IMR-90 (cell line): ENCODE measurements around the gene SLC16A7. TPM values are rescaled to one million over a fixed set of nuclear protein-coding genes. Genes with fewer than 3 reads are reported as not detected.

Experiments used
- ATAC-seq: fragments of 200-7000 bp; cut with Tn5 transposase; 2 replicates; pipeline ENCODE4 v1.9.1; 2020; ENCODE audit warnings: low read depth, mild to moderate bottlenecking, moderate library complexity
- BruUV-seq: library from RNA; stranded (reverse); fragments of 400-500 nt; replicated peaks from 2 replicates; lab custom pipeline; 2021; lab: Mats Ljungman, UMichigan
- CTCF ChIA-PET: fragments of 300-600 bp; formaldehyde crosslinking; extraction: SDS; loops from one replicate; lab custom pipeline; 2021; ENCODE audit warnings: antibody characterized with exemption; lab: Yijun Ruan, JAX
- POLR2A ChIA-PET: fragments of 300-600 bp; sonication (Branson Sonifier 250); formaldehyde crosslinking; loops from one replicate; lab custom pipeline; 2022; ENCODE audit warnings: antibody characterized with exemption; ENCODE audit not compliant: unreplicated experiment; lab: Charles Lee
- DNase-seq: peaks from one replicate; pipeline ENCODE4 v3.0.0; 2013
- H2AFZ ChIP-seq: replicated peaks from 2 replicates; pipeline ENCODE3; 2013; ENCODE audit warnings: low read length, mild to moderate bottlenecking; ENCODE audit not compliant: poor library complexity
- H2AK5ac ChIP-seq: 2 replicates; pipeline ENCODE4 v1.6.1; 2013; ENCODE audit warnings: low read depth, low read length, inconsistent platforms
- H2AK9ac ChIP-seq: replicated peaks from 2 replicates; pipeline ENCODE3; 2013; ENCODE audit warnings: mild to moderate bottlenecking, low read depth, low read length, moderate library complexity; ENCODE audit not compliant: poor library complexity
- H2BK120ac ChIP-seq: 2 replicates; pipeline ENCODE4 v1.6.1; 2013; ENCODE audit warnings: low read depth, low read length, inconsistent platforms
- H2BK15ac ChIP-seq: 3 replicates; pipeline ENCODE4 v1.6.1; 2013; ENCODE audit warnings: low read depth, low read length, inconsistent platforms
- H2BK20ac ChIP-seq: 2 replicates; pipeline ENCODE4 v1.6.1; 2013; ENCODE audit warnings: low read depth, mild to moderate bottlenecking, inconsistent platforms, low read length, moderate library complexity
- H2BK5ac ChIP-seq: 2 replicates; pipeline ENCODE4 v1.6.1; 2013; ENCODE audit warnings: mild to moderate bottlenecking, low read depth, low read length, inconsistent platforms; ENCODE audit not compliant: poor library complexity, severe bottlenecking
- H3K14ac ChIP-seq: replicated peaks from 2 replicates; pipeline ENCODE4 v1.6.1; 2013; ENCODE audit warnings: low read depth, low read length, inconsistent platforms
- H3K18ac ChIP-seq: 2 replicates; pipeline ENCODE4 v1.6.1; 2013; ENCODE audit warnings: low read depth, low read length, control low read depth
- H3K23ac ChIP-seq: 2 replicates; pipeline ENCODE4 v1.6.1; 2013; ENCODE audit warnings: low read depth, low read length, inconsistent platforms
- H3K27ac ChIP-seq: 2 replicates; pipeline ENCODE4 v1.5.1; 2013; ENCODE audit warnings: mild to moderate bottlenecking, control low read depth, low read length; ENCODE audit not compliant: insufficient read depth
- H3K27me3 ChIP-seq: 2 replicates; pipeline ENCODE4 v1.6.1; 2013; ENCODE audit warnings: low read length; ENCODE audit not compliant: control insufficient read depth, insufficient read depth
- H3K36me3 ChIP-seq: 2 replicates; pipeline ENCODE4 v1.6.1; 2013; ENCODE audit warnings: low read length, mixed read lengths; ENCODE audit not compliant: control insufficient read depth, insufficient read depth
- H3K4ac ChIP-seq: 2 replicates; pipeline ENCODE4 v1.6.1; 2013; ENCODE audit warnings: low read depth, low read length, inconsistent platforms
- H3K4me1 ChIP-seq: 2 replicates; pipeline ENCODE4 v1.6.1; 2013; ENCODE audit warnings: low read length, mixed read lengths; ENCODE audit not compliant: control insufficient read depth, insufficient read depth
- H3K4me2 ChIP-seq: 2 replicates; pipeline ENCODE4 v1.6.1; 2013; ENCODE audit warnings: low read depth, mild to moderate bottlenecking, control low read depth, low read length, moderate library complexity
- H3K4me3 ChIP-seq: 2 replicates; pipeline ENCODE4 v1.5.1; 2013; ENCODE audit warnings: low read depth, mild to moderate bottlenecking, control low read depth, low read length, moderate library complexity; ENCODE audit not compliant: insufficient read depth
- H3K56ac ChIP-seq: 2 replicates; pipeline ENCODE4 v1.6.1; 2013; ENCODE audit warnings: low read length, inconsistent platforms; ENCODE audit not compliant: insufficient read depth; ENCODE audit errors: extremely low read depth
- H3K79me1 ChIP-seq, 2 experiments: 2 replicates each; pipeline ENCODE4 v1.6.1; 2013; ENCODE audit warnings: low read length in 2 of 2, inconsistent platforms in 1 of 2, low read depth in 1 of 2
- H3K9ac ChIP-seq: 2 replicates; pipeline ENCODE4 v1.6.1; 2013; ENCODE audit warnings: low read depth, low read length, control low read depth
- H3K9me1 ChIP-seq: 2 replicates; pipeline ENCODE4 v1.6.1; 2013; ENCODE audit warnings: low read length, inconsistent platforms; ENCODE audit not compliant: insufficient read depth
- H3K9me3 ChIP-seq: 2 replicates; pipeline ENCODE4 v1.6.1; 2013; ENCODE audit warnings: low read length; ENCODE audit not compliant: control insufficient read depth, insufficient read depth
- H4K20me1 ChIP-seq: 2 replicates; pipeline ENCODE4 v1.6.1; 2013; ENCODE audit warnings: low read length, inconsistent platforms; ENCODE audit not compliant: insufficient read depth
- H4K5ac ChIP-seq: 2 replicates; pipeline ENCODE4 v1.6.1; 2013; ENCODE audit warnings: mild to moderate bottlenecking, low read depth, low read length, control low read depth
- H4K8ac ChIP-seq, 2 experiments: 2 replicates each; pipeline ENCODE4 v1.6.1; 2013; ENCODE audit warnings: low read depth in 2 of 2, low read length in 2 of 2, control low read depth in 1 of 2, inconsistent platforms in 1 of 2
- H4K91ac ChIP-seq: 2 replicates; pipeline ENCODE4 v1.6.1; 2013; ENCODE audit warnings: low read depth, low read length, inconsistent platforms; ENCODE audit not compliant: insufficient read depth
- CEBPB ChIP-seq: IDR thresholded peaks from 2 replicates; pipeline ENCODE4 v1.6.1; 2012; ENCODE audit warnings: low read depth, low read length, improper control_type of control experiment
- CHD1 ChIP-seq: IDR thresholded peaks from 2 replicates; pipeline ENCODE4 v1.6.1; 2012; ENCODE audit warnings: low read depth, low read length, improper control_type of control experiment
- CTCF ChIP-seq: conservative IDR thresholded peaks from 2 replicates; pipeline ENCODE4 v1.5.1; 2012; ENCODE audit warnings: mild to moderate bottlenecking, low read depth, low read length, improper control_type of control experiment
- FOS ChIP-seq: fragments of 150-350 bp; IDR thresholded peaks from 2 replicates; pipeline ENCODE4 v1.6.1; 2016; ENCODE audit warnings: low read depth, low read length
- MAFK ChIP-seq: IDR thresholded peaks from 2 replicates; pipeline ENCODE4 v1.6.1; 2012; ENCODE audit warnings: low read depth, low read length, improper control_type of control experiment
- MXI1 ChIP-seq: IDR thresholded peaks from 2 replicates; pipeline ENCODE4 v1.6.1; 2012; ENCODE audit warnings: low read depth, mild to moderate bottlenecking, low read length, moderate library complexity, borderline replicate concordance
- WGBS, 2 experiments: methylation state at CpG; one replicate each; pipeline versions ENCODE4 v1.1.5 to v1.1.7; 2013; ENCODE audit warnings: missing lambda C conversion rate in 2 of 2; ENCODE audit not compliant: insufficient read length in 1 of 2; ENCODE audit errors: extremely low coverage in 2 of 2; 5-methylcytosine and 5-hydroxymethylcytosine counted together
- dilution Hi-C: fragments of 300-500 bp; cut with HindIII; formaldehyde crosslinking; loops from one replicate; pipeline ENCODE4 v1.14.3; 2018; ENCODE audit warnings: low sequenced_read_pairs; ENCODE audit not compliant: unreplicated experiment
- in situ Hi-C: fragments of 300-500 bp; cut with MboI; formaldehyde crosslinking; loops from 3 replicates; pipeline ENCODE4 v1.14.3; 2019; ENCODE audit warnings: low sequenced_read_pairs, inconsistent platforms, mixed read lengths
- intact Hi-C: fragments of 100-400 bp; cut with micrococcal nuclease; formaldehyde crosslinking; loops from 2 replicates; pipeline ENCODE4 v1.10.0; 2022
- polyA plus RNA-seq, 3 experiments: library from polyadenylated mRNA; depleted of rRNA; stranded (reverse); fragments of >200 nt; gene quantifications; 2 replicates each; pipeline ENCODE4 v1.2.3, GENCODE V29; 2012; ENCODE audit warnings: low replicate concordance in 1 of 3
- total RNA-seq: library from RNA; depleted of rRNA; stranded (reverse); fragments of >200 nt; gene quantifications from 2 replicates; pipeline ENCODE4 v1.2.3, GENCODE V29; 2012

The SLC16A7 gene
- total and polyA plus RNA-seq, 2 of the 4 experiments (the other 2 are of a cell fraction) = 2.6 to 21.5 TPM

DNA sequence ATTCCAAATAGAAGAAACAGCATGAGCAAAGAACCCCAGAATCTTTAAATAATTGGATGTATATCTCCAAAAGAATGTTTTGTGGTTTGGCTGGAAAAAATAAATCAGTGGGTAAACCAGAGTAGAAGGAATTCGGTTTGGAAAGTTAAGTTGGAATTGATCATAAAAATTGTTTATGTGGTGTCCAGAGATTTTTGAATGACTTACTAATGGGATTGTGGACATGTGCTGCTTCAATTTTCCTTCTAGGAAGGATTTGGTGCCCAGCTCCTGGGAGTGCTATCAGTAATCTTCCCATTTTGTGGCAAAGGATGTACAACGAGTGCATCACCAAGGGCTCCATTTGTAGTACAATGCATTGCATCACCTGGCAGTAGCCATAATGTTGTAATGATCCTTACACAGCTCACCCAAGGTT is 224.8 kb downstream of the SLC16A7 start:
- H2AK5ac ChIP-seq = no peak overlapping the region
- no CpG with 5 or more reads among the region's 2 CpGs for WGBS, 2 experiments
- no peaks in the 10 kb centered on the region for H3K36me3 ChIP-seq
- no peak overlapping the region for H2BK5ac ChIP-seq
- H2BK15ac ChIP-seq = no peak overlapping the region
- H2BK120ac ChIP-seq = peak overlapping the region; percentile 7; the same call in 1 of the 2 replicates
- H3K9me3 ChIP-seq = no peaks in the 10 kb centered on the region
- dilution Hi-C loops = no loop called here
- no peak overlapping the region for H3K9ac ChIP-seq
- no peaks in the 10 kb centered on the region for H3K27me3 ChIP-seq
- no peaks in the 10 kb centered on the region for H4K20me1 ChIP-seq
- DNase-seq (peak; percentile 71), ATAC-seq (peak; percentile 70)
- 0 out of 2 replicates have a peak overlapping the region, but pooled peaks have one; percentile 5 for H2BK20ac ChIP-seq
- in situ Hi-C loops = loop anchor here (25.0 kb wide), 1 partner anchor 408 kb away; no protein-coding TSS in a partner anchor
- intact Hi-C loops = no loop called here
- no peak overlapping the region for H2AFZ ChIP-seq
- no peak overlapping the region for H4K91ac ChIP-seq
- H4K5ac ChIP-seq = no peak overlapping the region
- TF ChIP-seq CTCF = no peak
- no peak for TF ChIP-seq MXI1
- no peak for TF ChIP-seq FOS
- no peak for TF ChIP-seq CHD1
- peak; percentile 86 for TF ChIP-seq CEBPB
- TF ChIP-seq MAFK = no peak
- no peak overlapping the region for H3K56ac ChIP-seq
- H3K4ac ChIP-seq = no peak overlapping the region
- H3K23ac ChIP-seq = no peak overlapping the region
- no peaks in the 10 kb centered on the region for H3K79me1 ChIP-seq
- no peak overlapping the region; a peak in 1 of 4 replicates for H4K8ac ChIP-seq
- ChIA-PET POLR2A (no interaction called here), CTCF (interaction anchor here (1.3 to 2.4 kb wide), 3 partner anchors 11 to 15 kb away, joined by 3 to 9 read pairs (median 4); no protein-coding TSS in a partner anchor)
- no peaks in the 10 kb centered on the region for H3K9me1 ChIP-seq
- no peak overlapping the region for H3K18ac ChIP-seq
- no peak overlapping the region for H3K4me2 ChIP-seq
- no peak overlapping the region for H3K4me3 ChIP-seq
- peaks cover 3% of the 10 kb centered on the region; the same call in 1 of the 2 replicates for H3K4me1 ChIP-seq
- H3K27ac ChIP-seq = no peak overlapping the region
- no peak overlapping the region for H3K14ac ChIP-seq
- no peak overlapping the region for H2AK9ac ChIP-seq
- no TSS peak for BruUV-seq
